Limb (tissue), 2 donors: ENCODE data around the gene NAV3.
"Not testable (repeated sequence)": the region's sequence is repeated elsewhere in the genome, so short reads cannot be mapped to it uniquely, and the experiment has no call there.

Experiments used
- DNase-seq, 2 donors: peaks; one replicate each; pipeline ENCODE4 v3.0.0-alpha.2; 2016; ENCODE audit errors: extremely low spot score in 2 of 2

The NAV3 gene

GRCh38 chr12:78241446-78241845 is 410.8 kb downstream of the NAV3 start:
- no peak for DNase-seq

- no peak for DNase-seq
These were observed 414.3 kb downstream of the NAV3 start for GRCh38 chr12:78244916-78245507.

- DNase-seq = no peak
These were observed 417.6 kb downstream of the NAV3 start for GRCh38 chr12:78248321-78248720.

- no peak for DNase-seq
These were observed 418.9 kb downstream of the NAV3 start for GRCh38 chr12:78249578-78249977.

GRCh38 chr12:78257662-78258061 is 427.0 kb downstream of the NAV3 start:
- not testable (repeated sequence) for DNase-seq

- no peak for DNase-seq
These were observed 430.3 kb downstream of the NAV3 start for GRCh38 chr12:78260976-78261375.

- no peak for DNase-seq
These were observed 431.2 kb downstream of the NAV3 start for GRCh38 chr12:78261901-78262300.
